IPS DF 4.7 (cell line): ENCODE results near the gene STAT1.

ENCODE experiments used
- DNase-seq: peaks from one replicate; pipeline ENCODE4 v3.0.0-alpha.2; 2013; ENCODE audit warnings: low spot score; ENCODE audit errors: extremely low read depth

STAT1 gene

GRCh38 chr2:191032588-191033429 lies 18.8 kb upstream of the STAT1 start:
- DNase-seq, result no peak

DNA sequence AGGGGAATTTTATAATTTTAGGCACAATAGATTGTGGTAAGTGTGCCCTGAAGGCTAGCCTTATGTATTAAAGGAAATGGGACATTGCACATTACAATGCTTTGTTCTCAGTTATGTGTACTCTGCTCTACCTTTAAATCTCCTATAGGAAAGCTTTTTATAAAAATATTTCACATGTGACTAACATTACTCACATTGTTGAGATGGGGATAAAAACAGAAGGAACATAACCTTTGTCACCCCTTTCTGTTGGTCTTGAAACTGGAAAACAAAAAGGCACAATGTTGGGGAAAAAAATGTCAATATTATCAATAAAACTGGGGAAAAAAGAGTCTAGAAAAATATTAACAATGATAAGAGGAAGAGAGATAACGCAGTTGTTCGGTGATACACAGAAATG lies 17.3 kb upstream of the STAT1 start:
- DNase-seq, result no peak

DNA sequence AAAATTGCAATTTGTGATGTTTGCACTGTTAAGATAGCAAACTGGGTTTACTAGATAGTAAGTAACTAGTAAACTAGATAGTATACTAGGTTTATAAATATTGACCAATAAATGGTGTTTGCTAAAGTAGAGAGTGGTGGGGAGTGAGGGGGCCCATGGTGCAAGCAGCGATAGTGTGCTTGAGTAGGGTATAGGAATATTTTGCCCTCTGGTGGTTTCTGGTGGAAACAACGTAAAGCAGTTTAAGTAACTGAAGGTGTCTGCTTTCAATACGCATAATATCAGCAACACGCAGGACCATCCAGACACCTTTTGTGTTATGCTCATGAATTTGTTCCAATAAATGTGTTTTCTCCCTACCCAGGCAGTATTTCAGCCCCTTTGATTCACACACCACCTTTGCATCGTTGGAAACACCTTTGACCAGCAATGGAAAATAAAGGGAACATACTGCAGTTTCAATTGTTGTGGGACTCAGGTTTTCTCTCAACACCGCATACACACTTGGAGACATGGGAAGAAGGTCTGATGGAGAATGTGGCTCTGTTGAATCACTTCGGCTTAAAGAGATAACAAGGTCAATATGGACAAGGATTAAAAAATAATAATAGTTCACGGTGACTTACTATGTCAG lies 16.7 kb upstream of the STAT1 start:
- no peak for DNase-seq

- no peak for DNase-seq
Observed at GRCh38 chr2:191029280-191029950, 15.4 kb upstream of the STAT1 start.

DNA sequence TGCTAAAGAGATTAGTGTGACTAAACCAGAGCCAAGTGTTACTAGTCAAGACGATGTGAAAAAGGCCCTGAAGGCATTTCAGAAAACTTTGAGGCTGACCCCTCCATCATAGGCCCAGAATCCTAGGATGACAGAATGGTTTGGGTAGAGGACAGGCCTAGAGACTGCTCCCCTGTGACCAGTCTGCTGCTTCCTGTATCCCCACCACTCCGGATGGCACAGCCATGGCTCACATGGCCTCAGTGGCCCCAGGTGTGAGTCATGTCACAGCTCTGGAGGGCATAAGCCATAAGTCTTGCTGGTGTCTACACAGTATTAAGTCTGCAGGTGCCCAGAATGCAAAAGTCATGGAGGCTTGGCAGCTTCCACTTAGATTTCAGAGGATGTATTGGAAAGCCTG lies 12.4 kb upstream of the STAT1 start:
- DNase-seq, result no peak

DNA sequence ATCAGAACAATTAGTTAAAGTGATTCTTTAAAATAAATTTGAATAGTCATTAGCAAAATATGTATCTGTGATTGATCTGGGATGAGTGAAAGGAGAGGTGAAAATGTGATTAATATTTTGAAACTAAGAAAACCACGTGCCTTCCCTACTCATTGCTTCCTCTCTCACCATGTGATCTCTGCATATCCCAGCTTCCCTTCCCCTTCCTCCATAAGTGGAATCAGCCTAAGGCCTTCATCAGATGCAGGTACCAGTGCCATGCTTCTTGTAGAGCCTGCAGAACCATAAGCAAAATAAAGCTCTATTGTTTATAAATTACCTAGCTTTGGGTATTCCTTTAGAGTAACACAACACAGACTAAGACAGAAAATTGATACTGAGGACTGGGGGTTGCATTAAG lies 11.2 kb upstream of the STAT1 start:
- DNase-seq, result no peak

DNA sequence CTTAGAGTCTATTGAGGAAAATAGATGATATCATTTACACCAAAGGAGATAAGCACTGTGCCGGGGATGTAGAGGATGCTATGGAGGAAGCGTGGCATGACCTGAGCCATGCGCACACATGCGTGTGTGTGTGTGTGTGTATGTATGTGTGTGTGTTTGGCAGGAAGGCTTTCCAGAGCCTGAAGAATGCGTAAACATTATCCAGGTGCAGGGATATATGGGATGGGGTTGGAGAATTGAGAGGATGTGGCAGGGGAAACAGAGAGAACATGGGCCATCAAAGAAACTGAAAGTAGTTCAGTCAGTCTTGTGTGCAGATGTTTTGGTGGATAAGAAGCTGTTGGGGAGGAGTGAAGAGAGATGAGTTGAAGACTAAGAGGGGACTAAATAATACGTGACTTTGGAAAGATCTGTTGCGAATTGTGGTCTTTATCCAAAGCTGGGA lies 9.3 kb upstream of the STAT1 start:
- no peak for DNase-seq

DNA sequence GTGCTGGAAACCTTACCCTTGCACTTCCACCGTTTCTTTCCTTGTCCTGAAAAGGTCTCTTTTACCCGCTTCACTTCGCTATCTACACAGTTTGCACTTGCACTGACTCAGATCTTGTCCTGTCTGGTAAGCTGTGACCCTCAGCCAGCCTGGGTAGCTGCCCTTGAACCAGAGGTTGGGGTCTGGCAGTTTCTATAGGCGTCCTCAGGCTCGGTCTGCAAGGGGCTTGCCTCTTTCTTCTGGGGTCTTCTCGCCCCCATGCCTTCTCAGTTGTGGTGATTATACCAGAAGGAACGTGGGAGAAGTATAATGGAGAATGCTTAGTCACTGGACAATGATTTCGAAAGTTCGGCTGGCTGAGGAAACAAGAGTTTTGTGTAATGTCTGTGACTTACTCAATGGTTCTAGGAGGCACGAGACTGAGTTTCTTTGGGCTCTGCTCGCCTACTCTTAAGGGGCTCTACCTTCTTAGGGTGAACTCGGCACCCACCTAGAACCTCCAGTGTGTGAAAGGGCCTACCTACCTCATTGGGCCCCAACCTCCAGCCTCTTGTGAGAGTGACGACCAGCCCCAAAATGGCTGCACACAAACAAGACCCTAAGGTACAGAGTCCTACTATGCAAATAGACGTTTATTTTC lies 6.9 kb upstream of the STAT1 start:
- no peak for DNase-seq

DNA sequence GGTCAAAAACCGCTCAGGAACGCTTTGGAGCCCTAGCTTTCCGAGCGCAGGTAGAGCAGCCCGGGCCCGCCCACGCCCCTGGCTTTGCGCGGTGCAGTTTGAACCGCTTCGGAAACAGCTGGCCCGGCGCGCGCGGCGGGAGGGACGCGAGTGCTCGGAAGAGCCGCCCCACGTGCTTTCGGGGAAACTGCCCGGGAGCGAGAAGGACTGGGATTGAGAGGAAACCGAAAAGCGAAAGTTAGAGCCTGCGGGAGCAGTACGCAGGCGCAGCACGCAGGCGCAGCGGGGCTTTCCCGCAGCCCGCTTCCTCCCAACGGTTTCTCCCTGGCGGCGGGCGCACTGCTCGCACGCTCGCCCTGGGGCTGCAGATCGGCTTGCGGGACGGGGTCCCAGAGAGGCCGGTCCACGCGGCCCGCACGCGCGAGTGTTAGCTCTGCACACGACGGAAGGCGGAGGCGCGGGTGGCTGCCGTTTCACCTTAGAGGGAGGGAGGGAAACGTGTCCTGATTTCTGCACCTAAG lies 6.3 kb upstream of the STAT1 start:
- DNase-seq, result no peak

DNA sequence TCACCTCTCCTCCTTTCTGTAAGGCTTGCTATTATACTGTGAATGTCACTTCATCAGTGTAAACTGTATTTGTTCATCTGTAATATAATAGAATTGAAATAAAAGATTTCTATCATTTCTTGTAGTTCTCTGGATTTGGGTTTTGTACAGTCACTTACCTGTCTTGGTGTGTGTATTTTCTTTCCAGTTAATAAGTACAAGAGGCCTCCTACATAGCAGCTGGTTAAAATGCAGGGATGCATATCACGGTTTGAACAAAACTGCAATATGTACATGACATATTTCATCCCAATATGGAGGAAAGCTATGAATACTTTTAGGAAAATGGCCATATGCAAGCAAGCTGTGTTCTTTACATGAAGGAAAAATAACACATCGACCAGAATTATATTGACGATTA lies 5.4 kb upstream of the STAT1 start:
- DNase-seq, result no peak

DNA sequence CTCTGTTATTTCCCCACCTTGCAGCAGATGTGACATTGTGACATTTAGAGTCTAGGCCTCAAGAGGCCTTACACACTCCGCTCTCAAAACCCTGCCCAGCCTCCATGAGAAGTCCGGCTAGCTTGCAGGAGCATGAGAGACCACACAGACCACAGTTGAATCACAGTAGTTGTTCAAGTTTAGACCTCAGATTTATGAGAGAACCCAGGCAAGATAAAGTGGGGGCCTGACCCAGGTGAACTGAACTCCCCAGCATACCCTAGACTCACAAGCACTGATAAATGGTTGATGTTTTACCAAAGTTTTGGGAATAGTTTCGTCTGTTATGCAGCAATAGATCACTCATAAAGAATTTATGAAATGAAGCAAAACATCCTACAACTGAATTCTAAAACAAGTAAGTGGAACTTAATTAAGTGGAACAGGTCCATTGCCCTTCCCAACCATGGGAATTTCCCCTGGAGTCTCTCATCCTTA lies 4.7 kb upstream of the STAT1 start:
- no peak for DNase-seq

DNA sequence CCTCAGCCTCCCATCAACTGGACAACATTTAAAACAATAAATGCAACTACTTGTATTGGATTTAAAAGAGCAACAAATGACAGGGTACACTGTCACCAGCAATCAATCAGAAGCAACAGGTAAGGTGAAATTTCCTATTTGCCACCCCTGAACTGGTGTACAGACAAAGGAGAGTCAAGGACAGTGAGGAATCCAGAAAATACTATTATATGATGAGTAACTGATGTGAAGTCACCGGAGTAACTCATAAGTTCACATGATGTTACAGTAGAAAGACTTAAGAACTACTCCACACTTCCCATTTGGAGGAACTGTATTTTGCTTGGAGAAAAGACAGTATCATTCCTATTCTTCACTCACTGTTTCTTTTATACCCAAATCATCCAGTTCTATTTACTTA lies 4.1 kb upstream of the STAT1 start:
- DNase-seq, result no peak

GRCh38 chr2:191015831-191016230 lies 1.9 kb upstream of the STAT1 start:
- DNase-seq, result no peak

DNA sequence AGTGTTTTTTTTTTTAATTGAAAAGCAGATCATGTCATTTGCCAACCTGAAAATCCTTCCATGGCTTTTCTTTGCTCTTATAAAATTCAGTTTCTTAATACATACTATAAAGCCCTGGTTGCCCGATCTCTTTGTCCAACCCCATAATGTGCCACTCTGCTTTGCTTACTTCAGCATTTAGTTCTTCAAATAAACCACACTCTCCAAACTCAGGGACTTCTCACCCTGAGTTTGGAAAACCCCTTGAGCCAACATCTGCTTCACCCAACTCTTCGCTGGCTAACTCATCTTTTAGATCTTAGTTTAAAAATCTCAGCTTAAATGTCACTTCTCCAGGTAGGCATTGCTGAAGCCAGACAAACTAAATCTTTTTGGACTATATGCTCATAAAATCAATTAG lies 1.3 kb upstream of the STAT1 start:
- no peak for DNase-seq

GRCh38 chr2:191014653-191015020 lies 666 bp upstream of the STAT1 start:
- DNase-seq, result no peak

GRCh38 chr2:191013682-191013931 lies 364 bp downstream of the STAT1 start:
- DNase-seq, result no peak

GRCh38 chr2:191012845-191013681 lies 908 bp downstream of the STAT1 start:
- no peak for DNase-seq

- DNase-seq, result no peak
Observed at GRCh38 chr2:191012346-191012745, 1.6 kb downstream of the STAT1 start.

DNA sequence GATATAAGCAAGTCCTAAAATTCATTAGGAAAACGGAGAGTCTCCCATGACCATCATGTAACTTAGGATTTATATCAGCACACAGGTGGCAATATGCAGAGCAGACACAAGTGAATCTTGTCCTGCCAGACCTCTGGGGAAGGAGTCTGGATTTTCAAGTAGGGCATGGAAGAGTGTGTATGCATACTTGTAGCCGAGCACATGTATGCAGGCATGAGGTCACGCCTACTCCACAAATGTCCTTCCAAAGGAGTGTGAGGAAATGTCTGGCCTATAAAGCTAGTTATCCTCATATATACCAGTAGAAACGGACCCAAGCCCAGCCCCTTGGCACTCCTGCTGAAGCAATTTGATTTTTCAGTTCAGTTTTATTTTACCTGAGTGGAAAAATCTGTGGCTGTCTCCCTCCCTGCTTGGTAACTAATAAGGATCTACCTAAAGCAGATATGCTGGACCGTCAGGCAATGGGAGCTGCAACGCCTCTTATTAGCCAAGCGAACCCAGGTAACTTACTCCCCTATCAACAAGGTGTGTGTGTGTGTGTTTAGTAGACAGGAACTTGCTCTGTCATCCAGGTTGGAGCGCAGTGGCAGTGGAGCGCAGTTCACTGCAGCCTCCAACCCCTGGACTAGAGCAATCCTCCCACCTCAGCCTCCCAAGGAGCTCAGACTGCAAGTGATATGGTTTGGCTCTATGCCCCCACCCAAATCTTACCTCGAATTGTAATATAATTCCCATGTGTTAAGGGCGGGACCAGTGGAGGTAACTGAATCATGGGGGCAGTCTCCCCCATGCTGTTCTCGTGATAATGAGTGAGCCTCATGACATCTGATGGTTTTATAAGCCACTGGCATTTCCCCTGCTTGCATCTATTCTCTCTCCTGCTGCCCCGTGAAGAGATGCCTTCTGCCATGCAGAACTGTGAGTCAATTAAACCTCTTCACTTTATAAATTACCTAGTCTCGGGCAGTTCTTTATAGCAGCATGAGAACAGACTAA lies 2.8 kb downstream of the STAT1 start:
- DNase-seq, result no peak
